Activated naive CD4-positive, alpha-beta T cell treated with anti-CD3 and anti-CD28 coated beads for 36 hours (primary cell): ENCODE results near the gene GNRHR. TPM values are rescaled to one million over a fixed set of nuclear protein-coding genes. Genes with fewer than 3 reads are reported as not detected.
A peak's percentile ranks its signal among the peaks of the same experiment; 100 is the strongest.
"Not testable (repeated sequence)": the region's sequence is repeated elsewhere in the genome, so short reads cannot be mapped to it uniquely, and the experiment has no call there.

Experiments used
- CTCF ChIA-PET: fragments of 350-600 bp; sonication (Branson Sonifier 250); formaldehyde crosslinking; loops from one replicate; lab custom pipeline; 2021; ENCODE audit warnings: antibody characterized with exemption; lab: Charles Lee
- DNase-seq: peaks from one replicate; pipeline ENCODE4 v3.0.0-alpha.2; 2020
- H3K27ac Mint-ChIP-seq: one replicate; pipeline ENCODE4 v1.8.0; 2021; ENCODE audit warnings: mild to moderate bottlenecking, mixed read lengths
- H3K27me3 Mint-ChIP-seq: one replicate; pipeline ENCODE4 v1.8.0; 2021; ENCODE audit warnings: low read depth, mixed read lengths
- H3K36me3 Mint-ChIP-seq: one replicate; pipeline ENCODE4 v1.8.0; 2021; ENCODE audit warnings: low read depth, mixed read lengths
- H3K4me1 Mint-ChIP-seq: one replicate; pipeline ENCODE4 v1.8.0; 2021; ENCODE audit warnings: low read depth, mixed read lengths
- H3K4me3 Mint-ChIP-seq: one replicate; pipeline ENCODE4 v1.8.0; 2021; ENCODE audit warnings: mild to moderate bottlenecking, moderate library complexity, mixed read lengths
- H3K9me3 Mint-ChIP-seq: one replicate; pipeline ENCODE4 v1.8.0; 2021; ENCODE audit warnings: mixed read lengths
- intact Hi-C: fragments of 100-400 bp; cut with micrococcal nuclease; formaldehyde crosslinking; loops from one replicate; pipeline ENCODE4 v1.15.1; 2023
- total RNA-seq, 2 experiments: library from RNA; stranded (reverse); gene quantifications; one replicate each; pipeline ENCODE4 v1.2.3, GENCODE V29; 2021

GNRHR gene, protein sequence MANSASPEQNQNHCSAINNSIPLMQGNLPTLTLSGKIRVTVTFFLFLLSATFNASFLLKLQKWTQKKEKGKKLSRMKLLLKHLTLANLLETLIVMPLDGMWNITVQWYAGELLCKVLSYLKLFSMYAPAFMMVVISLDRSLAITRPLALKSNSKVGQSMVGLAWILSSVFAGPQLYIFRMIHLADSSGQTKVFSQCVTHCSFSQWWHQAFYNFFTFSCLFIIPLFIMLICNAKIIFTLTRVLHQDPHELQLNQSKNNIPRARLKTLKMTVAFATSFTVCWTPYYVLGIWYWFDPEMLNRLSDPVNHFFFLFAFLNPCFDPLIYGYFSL
- not detected for total RNA-seq

DNA sequence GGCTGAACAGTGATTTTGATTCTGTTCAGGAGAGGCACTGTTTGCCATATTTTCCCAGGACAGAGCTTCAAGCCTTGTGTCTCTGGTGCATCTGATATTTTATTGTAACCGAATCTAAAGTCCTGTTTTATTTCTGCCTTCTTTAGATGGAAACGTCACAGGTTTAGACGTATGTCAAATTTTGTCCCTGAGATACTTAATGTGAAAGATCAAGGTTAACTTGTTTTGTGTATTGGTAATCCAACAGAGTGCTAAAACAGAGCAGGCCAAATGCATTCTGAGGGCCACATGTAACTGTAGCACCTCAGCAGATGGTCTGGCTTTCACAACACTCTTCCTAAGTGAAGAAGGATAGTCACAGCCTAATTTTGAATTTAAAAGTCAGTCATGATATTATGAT lies at the start of gene GNRHR:
TSS of gene GNRHR (minus strand) at position 101 of the 400 bp plus-strand sequence. CDS start at position 48, 53 bp downstream.
- intact Hi-C loops: no loop called here
- Mint-ChIP-seq H3K4me3 (no peak within 1 kb of the TSS), H3K9me3 (no peaks in the 10 kb centered on the region), H3K4me1 (no peaks in the 10 kb centered on the region), H3K27me3 (no peaks in the 10 kb centered on the region), H3K27ac (no peak within 1 kb of the TSS), H3K36me3 (no peaks in the 10 kb centered on the region)
- no peak for DNase-seq
- CTCF ChIA-PET: interaction anchor here (1.2 kb wide), 1 partner anchor 10 kb away, joined by 3 read pairs; no protein-coding TSS in a partner anchor

DNA sequence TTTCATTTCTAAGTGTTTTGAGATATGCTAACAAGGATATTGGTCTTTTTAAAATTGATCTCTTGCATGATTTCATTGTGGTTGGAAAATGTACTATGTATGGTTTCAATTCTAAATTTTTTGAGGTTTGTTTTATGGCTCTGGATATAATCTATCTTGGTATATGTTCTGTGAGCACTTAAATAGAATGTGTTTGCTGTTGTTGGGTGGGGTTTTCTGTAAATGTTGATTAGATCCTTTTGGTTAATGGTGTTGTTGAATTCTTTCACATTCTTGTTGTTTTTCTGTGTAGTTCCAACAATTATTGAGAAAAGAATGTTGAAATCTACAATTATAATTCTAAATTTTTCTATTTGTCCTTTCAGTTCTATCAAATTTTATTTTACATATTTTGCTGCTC lies 42.6 kb upstream of the GNRHR start:
- Mint-ChIP-seq H3K27ac (no peak overlapping the region), H3K9me3 (no peaks in the 10 kb centered on the region), H3K4me3 (no peak overlapping the region), H3K27me3 (no peaks in the 10 kb centered on the region), H3K36me3 (peaks cover under 1% of the 10 kb centered on the region), H3K4me1 (no peaks in the 10 kb centered on the region)
- intact Hi-C loops: no loop called here
- no peak for DNase-seq
- CTCF ChIA-PET: no interaction called here

DNA sequence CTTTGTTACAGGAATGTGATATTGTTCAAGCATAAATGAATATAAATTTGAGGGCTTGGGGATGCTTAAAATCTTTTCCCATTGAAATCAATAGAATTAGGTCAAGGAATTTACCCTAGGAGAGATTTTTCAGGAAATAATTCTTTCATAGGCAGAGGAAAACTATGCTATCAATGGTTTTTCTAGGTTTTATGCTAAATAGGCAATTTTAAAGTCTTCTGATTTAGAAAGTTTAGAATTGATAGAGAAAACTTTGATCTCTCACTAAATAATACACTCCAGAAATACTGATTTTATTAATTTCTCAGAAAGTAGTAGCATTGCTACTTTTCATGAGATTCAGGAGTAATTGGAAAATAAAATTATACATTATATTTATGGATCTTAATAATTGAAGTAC lies 36.5 kb upstream of the GNRHR start:
- Mint-ChIP-seq H3K27me3 (no peaks in the 10 kb centered on the region), H3K27ac (no peak overlapping the region), H3K9me3 (no peaks in the 10 kb centered on the region), H3K4me1 (no peaks in the 10 kb centered on the region), H3K36me3 (peaks cover 3% of the 10 kb centered on the region), H3K4me3 (no peak overlapping the region)
- no peak for DNase-seq
- CTCF ChIA-PET: no interaction called here
- intact Hi-C loops: no loop called here

DNA sequence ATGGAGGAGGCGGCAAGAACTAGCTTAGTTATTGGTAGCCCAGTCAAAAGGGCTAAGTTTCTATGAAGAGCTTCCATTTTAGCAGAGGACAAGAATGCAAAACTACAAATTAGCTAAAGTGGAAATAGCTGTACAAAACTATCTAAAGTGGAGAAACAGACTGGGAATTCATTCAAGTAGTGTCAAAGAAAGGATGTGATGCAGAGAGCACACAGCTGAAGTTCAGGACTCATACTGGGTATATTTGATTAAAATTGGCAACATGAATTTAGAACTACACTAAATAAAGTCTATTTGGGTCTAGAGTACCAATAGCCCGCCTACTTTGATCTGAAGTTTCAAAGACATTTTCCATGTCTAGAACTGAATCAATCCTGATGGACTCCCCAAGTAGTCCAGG lies 33.1 kb upstream of the GNRHR start:
- no peak for DNase-seq
- intact Hi-C loops: no loop called here
- no peaks in the 10 kb centered on the region for H3K9me3 Mint-ChIP-seq

DNA sequence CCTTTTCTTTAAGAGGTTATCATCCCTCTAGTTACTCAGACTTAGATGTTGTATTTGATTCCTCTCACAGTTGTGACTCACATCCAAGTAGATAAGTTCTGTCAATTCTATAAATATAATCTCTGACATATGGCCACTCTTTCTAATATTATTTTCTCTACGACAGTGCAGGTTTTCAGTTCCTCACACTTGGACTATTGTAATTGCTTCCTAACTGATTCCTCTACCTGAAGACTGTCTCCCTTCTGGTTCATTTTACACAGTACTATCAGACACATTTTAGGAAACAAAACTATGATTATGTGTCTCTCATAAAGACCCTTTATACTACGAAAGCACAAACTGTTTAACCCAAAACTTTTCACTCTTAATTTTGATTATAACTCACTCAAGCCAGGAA lies 31.3 kb upstream of the GNRHR start:
- no peak for DNase-seq
- Mint-ChIP-seq H3K4me3 (no peak overlapping the region), H3K27me3 (no peaks in the 10 kb centered on the region), H3K4me1 (no peaks in the 10 kb centered on the region), H3K36me3 (no peaks in the 10 kb centered on the region), H3K9me3 (no peaks in the 10 kb centered on the region), H3K27ac (no peak overlapping the region)
- CTCF ChIA-PET: no interaction called here
- intact Hi-C loops: no loop called here

More for the DNA sequence above, 33.1 kb upstream of the GNRHR start:
- Mint-ChIP-seq H3K27me3 (no peaks in the 10 kb centered on the region), H3K36me3 (peaks cover 3% of the 10 kb centered on the region), H3K4me1 (no peaks in the 10 kb centered on the region), H3K27ac (no peak overlapping the region), H3K4me3 (no peak overlapping the region)
- CTCF ChIA-PET: no interaction called here

DNA sequence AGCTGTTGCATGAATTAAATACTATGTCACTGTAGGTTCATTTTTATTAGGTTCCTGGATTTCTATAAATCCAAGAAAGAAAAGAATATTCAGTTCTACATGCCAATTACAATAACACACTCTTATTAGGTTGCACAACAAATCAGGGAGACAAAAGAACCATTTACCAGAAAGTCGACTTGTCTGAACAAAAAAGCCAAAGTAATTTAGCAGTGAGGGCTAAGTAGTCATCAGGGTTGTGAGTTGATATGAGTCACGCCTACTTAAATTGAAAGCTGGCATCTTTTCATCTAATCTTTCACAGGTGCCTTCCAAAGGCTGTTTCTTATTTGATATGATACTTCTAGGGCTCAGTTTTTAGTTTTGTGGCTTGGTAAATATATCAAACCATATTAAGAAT lies 25.4 kb upstream of the GNRHR start:
- H3K27me3 Mint-ChIP-seq: no peaks in the 10 kb centered on the region
- no peak for DNase-seq
- CTCF ChIA-PET: no interaction called here
- no peaks in the 10 kb centered on the region for H3K36me3 Mint-ChIP-seq
- no peak overlapping the region for H3K4me3 Mint-ChIP-seq
- H3K9me3 Mint-ChIP-seq: no peaks in the 10 kb centered on the region
- peaks cover 5% of the 10 kb centered on the region for H3K4me1 Mint-ChIP-seq
- intact Hi-C loops: loop anchor here (2.0 kb wide), 1 partner anchor 33 kb away; no protein-coding TSS in a partner anchor
- no peak overlapping the region for H3K27ac Mint-ChIP-seq

DNA sequence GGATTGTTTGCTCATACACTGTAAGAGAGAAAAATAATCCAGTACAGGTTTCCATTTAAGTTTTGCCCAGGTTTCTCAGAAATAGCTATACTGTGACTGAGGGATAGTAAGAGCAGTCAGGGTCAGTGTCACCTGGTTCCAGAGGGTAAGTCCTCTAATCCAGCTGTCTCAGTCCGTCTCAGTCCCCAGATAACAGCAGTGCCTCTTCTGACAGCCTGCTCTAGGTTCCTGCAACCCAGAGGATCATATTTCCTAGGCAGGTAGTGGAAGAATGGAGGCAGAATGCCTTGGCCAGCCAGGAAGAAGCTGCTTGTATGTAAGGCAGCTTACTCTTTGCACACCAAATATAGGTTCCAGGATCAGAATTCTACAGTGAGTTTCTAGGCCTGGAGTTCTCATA lies 22.6 kb upstream of the GNRHR start:
- CTCF ChIA-PET: interaction anchor here (1.2 kb wide), 1 partner anchor 13 kb away, joined by 3 read pairs; no protein-coding TSS in a partner anchor
- no peak overlapping the region for H3K4me3 Mint-ChIP-seq

DNA sequence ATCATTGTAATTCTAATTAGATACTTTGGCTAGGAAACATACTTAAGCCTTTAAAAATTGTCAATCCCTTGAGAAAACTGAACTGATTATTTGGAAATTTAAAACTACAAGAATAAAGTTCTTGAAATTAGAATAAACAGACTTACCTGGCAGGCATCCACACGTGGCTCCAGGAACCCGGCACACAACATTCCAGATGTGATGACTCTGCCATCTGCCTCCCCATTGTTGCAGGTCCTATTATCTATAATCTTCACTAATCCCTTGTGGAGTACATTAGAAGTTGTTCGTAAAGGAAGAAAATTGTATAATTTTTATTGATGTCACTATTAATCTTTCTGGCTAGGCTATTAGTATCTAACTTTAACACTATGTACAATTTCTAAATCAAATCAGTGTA lies 16.2 kb upstream of the GNRHR start:
- intact Hi-C loops: no loop called here
- Mint-ChIP-seq H3K4me3 (no peak overlapping the region), H3K9me3 (no peaks in the 10 kb centered on the region), H3K36me3 (peaks cover 2% of the 10 kb centered on the region), H3K4me1 (no peaks in the 10 kb centered on the region), H3K27me3 (no peaks in the 10 kb centered on the region), H3K27ac (no peak overlapping the region)
- no peak for DNase-seq
- CTCF ChIA-PET: interaction anchor here (0.6 to 1.9 kb wide), 2 partner anchors 15 to 256 kb away, joined by 3 to 5 read pairs; no protein-coding TSS in a partner anchor

More for the DNA sequence above, 22.6 kb upstream of the GNRHR start:
- Mint-ChIP-seq H3K4me1 (peaks cover 5% of the 10 kb centered on the region), H3K9me3 (no peaks in the 10 kb centered on the region), H3K36me3 (no peaks in the 10 kb centered on the region), H3K27me3 (no peaks in the 10 kb centered on the region), H3K27ac (no peak overlapping the region)
- DNase-seq: no peak
- intact Hi-C loops: no loop called here

DNA sequence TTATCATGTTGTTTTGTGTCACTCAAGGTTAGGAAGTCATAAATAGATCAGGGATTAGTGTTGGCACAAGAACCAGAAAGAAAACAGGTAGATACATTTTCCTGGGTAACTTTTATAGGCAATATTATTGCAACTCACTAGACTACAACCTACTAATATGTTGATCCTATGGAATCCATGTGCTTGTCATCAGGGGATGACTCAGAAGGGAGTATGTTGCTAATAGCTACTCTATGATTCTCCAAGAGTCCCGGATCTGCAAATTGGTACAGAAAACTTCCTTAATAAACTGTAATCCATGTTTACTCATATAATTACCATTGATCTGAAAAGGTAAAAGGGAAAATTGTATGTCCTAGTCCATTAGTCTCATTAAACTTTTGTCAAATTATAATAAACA lies 11.7 kb upstream of the GNRHR start:
- DNase-seq: no peak
- H3K4me3 Mint-ChIP-seq: no peak overlapping the region
- H3K27me3 Mint-ChIP-seq: no peaks in the 10 kb centered on the region
- no peaks in the 10 kb centered on the region for H3K9me3 Mint-ChIP-seq
- H3K36me3 Mint-ChIP-seq: peaks cover 2% of the 10 kb centered on the region
- H3K4me1 Mint-ChIP-seq: peaks cover 4% of the 10 kb centered on the region
- CTCF ChIA-PET: no interaction called here
- no peak overlapping the region for H3K27ac Mint-ChIP-seq
- intact Hi-C loops: no loop called here

DNA sequence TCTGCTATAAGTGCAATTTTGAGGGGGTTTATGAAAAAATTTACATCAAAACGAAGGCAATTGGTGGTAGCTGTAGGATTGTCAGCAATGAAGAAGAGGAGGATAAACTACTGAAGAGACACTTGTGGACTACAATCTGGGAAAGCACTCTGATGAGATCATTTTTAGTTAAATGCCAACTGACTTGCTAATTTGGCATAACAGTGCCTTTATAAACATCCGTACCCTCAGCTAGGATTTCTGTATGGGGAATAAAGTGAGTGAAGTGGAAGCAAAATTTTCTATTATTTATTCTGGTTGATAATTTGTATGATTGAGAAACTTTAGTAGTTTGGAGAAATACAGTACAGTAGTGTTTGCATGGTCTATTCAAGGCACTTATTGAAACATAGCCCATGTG lies 11.2 kb upstream of the GNRHR start:
- Mint-ChIP-seq H3K27ac (no peak overlapping the region), H3K36me3 (peaks cover 2% of the 10 kb centered on the region), H3K4me1 (peaks cover 4% of the 10 kb centered on the region), H3K4me3 (no peak overlapping the region), H3K27me3 (no peaks in the 10 kb centered on the region), H3K9me3 (no peaks in the 10 kb centered on the region)
- CTCF ChIA-PET: no interaction called here
- no peak for DNase-seq
- intact Hi-C loops: no loop called here

DNA sequence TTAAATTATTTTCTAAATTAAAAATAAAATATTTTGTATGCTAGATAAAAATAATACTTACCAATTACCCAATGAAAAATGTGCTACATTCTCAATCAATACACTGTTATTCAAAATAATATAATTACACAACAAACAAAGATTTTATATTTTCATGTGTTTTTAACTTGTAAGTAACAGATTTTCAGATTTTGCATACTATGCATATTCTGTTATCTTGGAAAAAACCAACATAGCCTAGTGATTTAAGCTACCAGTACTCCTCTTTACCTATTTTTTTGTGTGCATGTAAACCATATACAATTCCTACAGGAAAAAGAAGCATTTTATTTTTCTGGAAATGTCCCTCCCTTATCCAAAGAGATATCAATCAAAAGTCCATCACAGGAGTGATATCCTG lies 10.0 kb upstream of the GNRHR start:
- Mint-ChIP-seq H3K36me3 (peaks cover under 1% of the 10 kb centered on the region), H3K4me1 (peaks cover 4% of the 10 kb centered on the region), H3K4me3 (no peak overlapping the region), H3K27ac (no peak overlapping the region), H3K9me3 (no peaks in the 10 kb centered on the region), H3K27me3 (no peaks in the 10 kb centered on the region)
- intact Hi-C loops: loop anchor here (5.0 kb wide), 1 partner anchor 483 kb away; the partner anchor contains the start of gene TMPRSS11B
- DNase-seq: no peak
- CTCF ChIA-PET: interaction anchor here (0.6 to 1.2 kb wide), 3 partner anchors 10 to 51 kb away, joined by 3 read pairs; partner anchors contain the start of gene GNRHR

DNA sequence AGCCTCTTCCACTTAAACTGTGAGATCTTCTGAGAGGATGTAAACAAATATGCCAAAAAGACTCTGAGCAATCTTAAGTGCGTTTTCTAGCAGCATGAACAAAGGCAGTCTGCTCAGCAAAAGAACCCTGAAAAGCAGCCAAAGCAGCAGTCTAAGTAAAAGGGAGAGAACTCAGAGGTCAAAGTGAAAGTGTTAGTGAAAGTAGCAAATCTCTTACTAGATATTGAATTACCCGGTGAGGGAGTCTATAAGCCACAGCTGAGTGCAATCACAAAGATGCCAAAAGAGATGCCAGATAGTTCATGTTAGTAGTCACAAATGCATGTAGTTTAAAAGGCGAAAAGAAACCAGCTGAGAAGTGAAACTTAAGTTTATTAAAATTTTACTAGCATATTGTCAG lies 7.9 kb upstream of the GNRHR start:
- Mint-ChIP-seq H3K9me3 (no peaks in the 10 kb centered on the region), H3K36me3 (no peaks in the 10 kb centered on the region), H3K27me3 (no peaks in the 10 kb centered on the region), H3K4me1 (peaks cover 4% of the 10 kb centered on the region), H3K4me3 (no peak overlapping the region), H3K27ac (no peak overlapping the region)
- peak; percentile 11 for DNase-seq
- CTCF ChIA-PET: interaction anchor here (1.0 kb wide), 1 partner anchor 15 kb away, joined by 4 read pairs; no protein-coding TSS in a partner anchor
- intact Hi-C loops: loop anchor here (1.0 to 5.0 kb wide), 2 partner anchors 16 to 485 kb away; partner anchors contain the start of gene TMPRSS11B

DNA sequence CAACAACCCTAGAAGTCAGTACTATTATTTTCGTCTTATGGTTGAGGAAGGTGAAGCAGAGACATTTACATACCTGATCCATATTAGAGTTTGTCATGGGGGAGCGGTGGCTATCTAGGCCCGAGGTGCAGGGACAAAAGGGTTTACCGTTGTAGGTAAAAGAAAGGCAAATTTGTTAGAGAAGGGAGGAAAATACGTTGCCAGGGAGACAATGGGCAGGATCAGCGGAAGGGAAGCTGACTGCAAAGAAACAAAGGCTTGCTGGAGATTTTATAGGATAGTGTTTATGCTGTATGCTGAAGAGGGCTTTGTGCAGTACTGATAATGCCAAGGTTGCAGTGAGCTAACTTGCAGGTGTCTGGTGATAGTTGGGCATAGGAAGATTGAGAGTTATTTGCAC lies 2.8 kb upstream of the GNRHR start:
- H3K36me3 Mint-ChIP-seq, intact Hi-C loops, H3K9me3 Mint-ChIP-seq, H3K27ac Mint-ChIP-seq, H3K27me3 Mint-ChIP-seq, DNase-seq, H3K4me3 Mint-ChIP-seq, H3K4me1 Mint-ChIP-seq: not testable (repeated sequence)
- CTCF ChIA-PET: interaction anchor here (1.4 kb wide), 1 partner anchor 11 kb away, joined by 5 read pairs; no protein-coding TSS in a partner anchor
